Breast epithelium (tissue), 3 donors: Measurements from ENCODE around the gene ACVR1.

Experiments used
- CTCF ChIP-seq, 3 donors: fragments of 450-650 bp; IDR thresholded peaks; one replicate each; pipeline ENCODE4 v1.5.1; 2016 to 2017; ENCODE audit warnings: antibody characterized with exemption in 3 of 3, mild to moderate bottlenecking in 3 of 3, moderate library complexity in 3 of 3
- POLR2A ChIP-seq: fragments of 450-650 bp; IDR thresholded peaks from one replicate; pipeline ENCODE4 v1.6.1; 2016; ENCODE audit warnings: antibody characterized with exemption, mild to moderate bottlenecking, moderate library complexity
- POLR2AphosphoS5 ChIP-seq, 3 donors: sonication (generic); formaldehyde crosslinking; IDR thresholded peaks; one replicate each; pipeline ENCODE4 v1.6.1; 2017; ENCODE audit warnings: antibody characterized with exemption in 3 of 3

- TF ChIP-seq CTCF (IDR thresholded peaks at IDR 0.05) (no peak), POLR2AphosphoS5 (IDR thresholded peaks at IDR 0.05) (no peak), POLR2A (no peak)
These were observed 33.0 kb downstream of the ACVR1 start for GRCh38 chr2:157843081-157843480.
